Measurements from ENCODE around the gene SMIM1. TPM values are rescaled to one million over a fixed set of nuclear protein-coding genes. Genes with fewer than 3 reads are reported as not detected.
A peak's percentile ranks its signal among the peaks of the same experiment; 100 is the strongest.

SMIM1 gene
- total and polyA plus RNA-seq, 9 of the 15 experiments (the other 6 are each of a cell fraction or from before 2014, with no cell fraction given): 2.3 to 125 (median 24.3) TPM

- TF ChIP-seq L3MBTL2 (IDR thresholded peaks at IDR 0.05): no peak
- no peak for TF ChIP-seq PPARD (CRISPR knock-in tag; IDR thresholded peaks at IDR 0.05)
- no peak for TF ChIP-seq EP400 (IDR thresholded peaks at IDR 0.05)
- peak; percentile 67; the same call in 1 of the 2 replicates for TF ChIP-seq ZNF384 (IDR thresholded peaks at IDR 0.05; ENCODE audit: low read depth, low read length)
- no peak for TF ChIP-seq OTX1 (CRISPR knock-in tag; IDR thresholded peaks at IDR 0.05)
- TF ChIP-seq RAD21 (CRISPR knock-in tag; conservative IDR thresholded peaks at IDR 0.05 in 1 of 2, IDR thresholded peaks at IDR 0.05 in 1 of 2): peak; percentile 64 to 87
- no peak for TF ChIP-seq ZC3H8 (IDR thresholded peaks at IDR 0.05)
- TF ChIP-seq TBL1XR1 (IDR thresholded peaks at IDR 0.05; ENCODE audit: low read length in 2 of 2): peak in 1 of 2 experiments; percentile 19; a peak in 1 of 4 replicates
- no peak for TF ChIP-seq USF1 (CRISPR knock-in tag; IDR thresholded peaks at IDR 0.05)
- 0 out of 2 replicates have a peak, but pooled peaks have one; percentile 17 for TF ChIP-seq JUN (IDR thresholded peaks at IDR 0.05; ENCODE audit: borderline replicate concordance, low read depth, low read length)
- no peak for TF ChIP-seq JUN (CRISPR knock-in tag; IDR thresholded peaks at IDR 0.05; ENCODE audit: borderline replicate concordance)
- no peak; the same call in 1 of the 2 replicates for TF ChIP-seq POLR2G (IDR thresholded peaks at IDR 0.05; ENCODE audit: low read depth, low read length)
- TF ChIP-seq CBFB (CRISPR knock-in tag; IDR thresholded peaks at IDR 0.05): no peak
- TF ChIP-seq KLF1 (tag; IDR thresholded peaks at IDR 0.05): no peak
- TF ChIP-seq YY1 (IDR thresholded peaks at IDR 0.05; ENCODE audit: borderline replicate concordance in 1 of 3, control insufficient read depth in 1 of 3, extremely low read depth in 1 of 3, insufficient read depth in 3 of 3, insufficient read length in 1 of 3, insufficient replicate concordance in 2 of 3, low read depth in 1 of 3, low read length in 2 of 3): peak in 1 of 3 experiments; percentile 14
- no peak for TF ChIP-seq SNAPC5 (CRISPR knock-in tag; IDR thresholded peaks at IDR 0.05)
- no peak for TF ChIP-seq NFYB (IDR thresholded peaks at IDR 0.05; ENCODE audit: extremely low read depth, insufficient read length)
- TF ChIP-seq SP2 (IDR thresholded peaks at IDR 0.05; ENCODE audit: extremely low read depth, low read depth, low read length, poor library complexity, severe bottlenecking): no peak
- TF ChIP-seq TFAP4 (CRISPR knock-in tag; IDR thresholded peaks at IDR 0.05; ENCODE audit: borderline replicate concordance): peak; percentile 43; the same call in 1 of the 2 replicates
- TF ChIP-seq NR0B1 (IDR thresholded peaks at IDR 0.05; ENCODE audit: partially characterized antibody): no peak
- TF ChIP-seq FOXP4 (CRISPR knock-in tag; IDR thresholded peaks at IDR 0.05; ENCODE audit: borderline replicate concordance): no peak
- TF ChIP-seq TCF7L2 (IDR thresholded peaks at IDR 0.05; ENCODE audit: low read depth, low read length): no peak
Observed at GRCh38 chr1:3785456-3786157, 13.1 kb downstream of the SMIM1 start (continued).
